ENCODE measurements around the gene CACNA1S.

Gene CACNA1S

GRCh38 chr1:201062511-201063091 is 49.6 kb downstream of the CACNA1S start:
- DNase-seq (ENCODE audit: low read depth in 3 of 3) = no peak

DNA sequence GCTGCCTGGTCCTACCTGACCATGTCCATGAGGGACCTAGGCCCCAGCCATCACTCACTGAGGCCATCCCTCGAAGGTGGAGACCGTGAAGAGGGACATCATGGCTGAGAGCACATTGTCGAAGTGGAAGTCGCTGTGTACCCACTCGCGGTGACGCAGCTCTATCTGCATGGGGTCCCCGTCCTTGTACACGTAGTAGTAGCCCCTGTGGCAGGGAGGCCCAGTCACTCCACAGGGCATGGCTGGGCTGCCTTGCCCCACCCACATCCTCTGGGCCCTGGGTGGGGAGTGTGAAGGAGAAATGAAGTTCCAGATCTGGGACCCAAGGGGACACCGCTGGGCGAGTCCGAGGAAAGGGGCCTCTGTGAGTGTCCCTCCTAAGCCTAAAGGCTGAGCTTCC is 50.3 kb downstream of the CACNA1S start:
- no peak for DNase-seq (ENCODE audit: low read depth in 3 of 3)

- DNase-seq (ENCODE audit: low read depth in 3 of 3) = no peak
These were observed 51.2 kb downstream of the CACNA1S start for GRCh38 chr1:201061049-201061448.

DNA sequence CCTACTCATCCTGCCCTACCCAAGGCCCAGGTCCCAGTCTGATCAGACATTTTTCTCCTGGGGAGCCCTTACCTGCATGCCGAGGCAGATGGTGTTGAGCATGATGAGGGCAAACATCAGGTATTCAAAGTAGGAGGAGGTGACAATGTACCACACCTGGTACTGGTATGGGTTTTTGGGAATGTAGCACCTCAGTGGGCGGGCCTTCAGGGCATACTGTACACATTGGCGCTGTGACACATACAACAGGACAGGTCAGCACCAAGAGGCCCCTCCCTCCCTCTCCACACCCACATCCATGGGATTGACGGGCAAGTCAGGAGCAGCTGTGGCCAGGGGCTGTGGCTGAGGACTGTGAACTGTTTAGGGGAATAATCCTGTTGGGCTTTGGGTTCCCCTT is 51.6 kb downstream of the CACNA1S start:
- no peak for DNase-seq (ENCODE audit: low read depth in 3 of 3)

- no peak for DNase-seq (ENCODE audit: low read depth in 3 of 3)
These were observed 52.2 kb downstream of the CACNA1S start for GRCh38 chr1:201059871-201060555.

DNA sequence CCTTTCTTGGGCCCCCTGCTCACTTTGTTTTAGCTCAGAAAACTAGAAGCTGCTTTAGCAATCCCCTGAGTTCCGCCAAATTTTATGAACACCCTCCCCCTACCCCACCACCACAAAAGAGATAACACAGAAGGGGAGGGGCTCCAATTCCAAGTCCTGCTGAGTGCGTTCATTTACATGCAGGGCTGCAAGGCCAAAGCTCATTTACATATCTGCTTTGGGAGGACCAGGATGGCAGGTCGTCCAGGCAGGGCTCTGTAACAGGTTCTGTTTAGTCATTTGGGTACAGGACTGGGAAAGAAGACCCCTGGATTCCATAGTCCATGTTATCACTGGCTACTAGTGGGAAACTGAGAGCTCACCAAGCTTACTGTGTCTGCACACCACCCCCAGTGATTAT is 52.8 kb downstream of the CACNA1S start:
- DNase-seq (ENCODE audit: low read depth in 3 of 3) = no peak

DNA sequence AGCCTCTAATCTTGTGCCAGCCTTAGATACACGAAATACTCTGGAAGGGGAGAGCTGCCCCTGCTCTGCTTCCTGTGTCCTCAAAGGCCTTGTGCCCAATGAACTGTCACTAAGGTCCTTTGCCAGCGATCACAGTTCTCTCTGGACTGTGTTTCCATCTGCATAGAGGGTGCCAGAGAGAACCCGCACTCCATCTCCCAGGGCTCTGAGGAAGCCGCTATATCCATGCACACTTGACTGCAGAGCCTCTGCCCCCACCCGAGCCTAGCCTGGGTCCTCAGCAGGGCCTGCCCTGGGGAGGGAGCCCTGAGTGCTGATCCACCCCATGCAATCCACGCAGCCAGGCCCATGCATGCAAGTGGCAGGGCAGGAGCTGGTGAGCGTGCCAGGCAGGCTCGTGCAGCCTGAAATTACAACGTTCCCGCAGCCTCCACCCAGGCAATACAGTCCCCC is 58.1 kb downstream of the CACNA1S start:
- DNase-seq (ENCODE audit: low read depth in 3 of 3) = no peak

DNA sequence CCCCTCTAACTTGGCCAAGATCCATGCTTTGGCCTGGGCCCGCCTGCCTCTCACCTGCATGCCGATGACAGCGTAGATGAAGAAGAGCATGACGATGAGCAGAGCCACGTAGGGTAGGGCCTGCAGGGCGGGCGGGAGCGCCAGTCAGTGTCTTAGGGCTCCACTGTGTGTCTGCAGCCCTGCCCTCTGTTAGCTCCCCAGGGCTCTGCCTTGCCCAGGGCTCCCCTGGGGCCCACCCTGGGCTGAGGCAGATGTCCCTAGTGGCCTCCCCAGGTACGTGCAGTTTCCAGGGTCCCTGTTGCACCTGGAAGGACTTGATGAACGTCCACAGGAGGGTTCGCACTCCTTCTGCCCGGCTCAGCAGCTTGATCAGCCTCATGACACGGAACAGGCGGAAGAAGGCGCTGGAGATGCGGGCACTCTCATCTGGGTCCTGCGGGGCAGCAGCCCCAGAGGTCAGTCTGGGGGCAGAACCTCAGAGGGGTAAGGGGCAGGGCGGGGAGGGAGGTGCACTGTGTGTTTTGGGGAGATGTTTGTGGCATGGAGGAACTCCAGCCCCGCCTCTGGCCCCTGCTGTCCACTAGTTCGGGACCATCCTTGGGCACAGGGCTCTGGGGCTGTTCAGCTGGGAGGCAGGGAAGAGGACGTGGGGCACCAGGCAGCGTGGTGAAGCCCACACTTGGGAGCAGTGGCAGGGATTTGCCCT is 58.9 kb downstream of the CACNA1S start:
- no peak for DNase-seq (ENCODE audit: low read depth in 3 of 3)

DNA sequence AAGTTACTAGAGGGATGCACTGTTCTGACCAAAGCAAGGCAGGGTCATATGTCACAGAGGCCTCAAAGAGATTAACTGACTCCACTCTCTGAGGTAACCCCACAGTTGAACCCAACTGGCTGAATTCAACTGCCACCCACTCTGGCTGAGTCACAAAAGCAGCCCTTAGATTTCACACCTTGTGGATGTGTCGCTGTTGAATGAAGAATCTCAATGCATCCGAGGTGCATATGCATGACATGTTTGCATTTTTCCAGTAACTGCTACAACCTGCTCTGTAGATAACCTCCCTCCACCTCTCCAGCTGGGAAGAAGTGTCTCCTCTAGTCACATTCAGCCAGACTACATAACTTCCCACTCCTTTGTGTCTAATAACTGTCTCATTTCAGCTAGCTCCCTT is 60.8 kb downstream of the CACNA1S start:
- no peak for DNase-seq (ENCODE audit: low read depth in 3 of 3)

DNA sequence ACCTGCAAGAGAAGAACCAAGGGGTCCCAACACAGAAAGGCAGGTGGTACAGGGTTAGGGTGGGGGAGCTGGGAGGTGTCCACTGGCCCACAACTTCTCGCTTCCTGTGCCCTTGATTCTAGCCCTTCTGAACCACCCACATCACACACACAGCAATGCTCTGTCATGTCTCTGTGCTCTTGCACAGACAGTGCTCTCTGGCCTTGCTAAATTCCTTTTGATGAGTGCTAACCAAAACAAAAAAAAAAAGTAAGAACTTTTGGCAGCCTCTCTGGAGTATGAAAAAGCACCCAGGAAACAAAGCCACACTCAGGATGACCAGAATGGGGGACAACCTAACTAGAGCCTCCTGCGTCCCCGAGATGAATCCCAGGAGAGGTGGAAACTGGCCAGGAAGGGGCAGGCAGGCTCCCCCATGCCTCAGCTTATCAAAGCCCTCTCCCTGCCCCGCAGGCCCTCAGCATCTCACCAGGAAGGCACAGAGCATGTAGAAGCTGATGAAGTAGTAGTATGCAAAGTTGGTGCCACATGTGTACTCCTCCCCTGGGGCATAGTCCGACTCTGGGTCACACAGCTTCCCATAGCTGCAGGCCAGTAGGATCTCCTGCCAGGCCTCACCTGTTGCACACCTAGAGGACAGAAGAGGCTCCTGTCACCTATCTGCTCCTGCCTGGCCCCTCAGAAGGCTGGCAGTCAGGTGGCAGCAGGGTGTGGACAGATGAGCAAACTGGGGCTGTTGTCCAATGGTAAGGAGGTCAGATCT is 61.5 kb downstream of the CACNA1S start:
- DNase-seq (ENCODE audit: low read depth in 3 of 3) = no peak

DNA sequence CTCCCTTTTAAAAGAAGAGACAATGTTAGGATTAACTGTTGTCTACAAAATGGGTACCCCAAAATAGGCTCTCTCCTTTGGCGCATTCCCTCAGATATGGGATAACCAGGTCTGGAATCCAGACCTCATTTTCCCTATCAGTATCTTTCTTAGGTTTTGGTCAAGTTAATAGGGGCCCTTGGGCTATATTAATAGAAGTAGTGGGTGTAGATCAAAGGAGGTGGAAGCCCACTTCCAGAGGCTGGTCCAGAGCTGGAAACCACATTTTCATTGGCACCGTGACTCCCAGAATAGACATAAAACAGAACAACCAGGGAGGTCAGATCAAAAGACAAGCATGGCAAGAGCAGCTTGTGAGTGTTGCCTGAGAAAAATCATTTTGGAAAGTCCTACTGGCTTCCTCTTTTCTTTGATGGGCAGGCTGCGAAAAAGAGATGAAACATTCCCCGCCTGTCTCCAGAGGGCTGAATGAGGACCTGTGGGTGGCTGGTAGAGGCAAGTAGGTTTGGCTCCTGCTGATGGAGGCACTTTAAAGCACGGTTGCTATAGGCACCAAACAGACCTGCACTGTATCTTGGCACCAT is 62.9 kb downstream of the CACNA1S start:
- DNase-seq (ENCODE audit: low read depth in 3 of 3) = no peak

- no peak for DNase-seq (ENCODE audit: low read depth in 3 of 3)
These were observed 63.7 kb downstream of the CACNA1S start for GRCh38 chr1:201048521-201048920.

GRCh38 chr1:201044119-201044518 is 68.1 kb downstream of the CACNA1S start:
- DNase-seq (ENCODE audit: low read depth in 3 of 3) = no peak

GRCh38 chr1:201042779-201043461 is 69.3 kb downstream of the CACNA1S start:
- DNase-seq (ENCODE audit: low read depth in 3 of 3) = peak in 2 of 3 donors; percentile 42 to 57

DNA sequence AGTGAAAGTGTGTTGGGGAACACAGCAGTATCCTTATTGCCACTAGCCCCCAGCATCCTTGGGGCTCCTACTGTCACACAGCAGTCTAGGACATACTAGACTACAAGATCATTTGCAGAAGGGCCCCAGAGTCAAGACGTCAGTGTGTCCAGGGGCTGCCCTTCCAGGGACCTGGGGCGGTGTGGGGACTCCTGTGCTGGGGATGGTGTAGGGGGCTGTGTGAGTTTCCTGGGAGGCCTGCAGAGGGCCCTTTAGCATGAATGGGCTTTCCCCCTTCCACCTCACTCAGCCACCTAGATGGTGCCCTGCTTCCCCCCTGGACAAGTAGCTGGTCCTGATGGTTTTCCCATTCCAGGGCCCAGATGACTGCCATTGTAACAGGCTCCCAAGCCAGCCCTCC is 71.2 kb downstream of the CACNA1S start:
- DNase-seq (ENCODE audit: low read depth in 3 of 3) = no peak

DNA sequence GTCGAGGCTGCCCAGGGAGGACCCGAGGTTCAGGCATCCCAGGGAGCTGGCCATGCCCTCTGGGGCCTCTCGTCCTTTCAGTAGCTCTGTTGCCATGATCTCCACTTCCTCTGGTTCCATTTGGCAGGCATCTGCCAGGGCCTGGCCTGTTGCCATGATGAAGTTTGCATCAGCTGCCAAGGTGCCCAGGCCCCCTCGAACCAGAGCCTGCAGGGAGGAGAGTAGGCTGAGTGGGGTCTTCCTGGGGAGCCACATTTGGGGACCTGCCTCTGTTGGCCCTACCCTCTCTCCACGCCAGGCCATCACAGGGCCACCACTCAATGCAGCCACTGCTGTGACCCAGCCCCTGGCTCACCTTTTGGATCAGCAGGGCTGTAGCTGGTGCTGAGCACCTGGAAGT is 72.3 kb downstream of the CACNA1S start:
- no peak for DNase-seq (ENCODE audit: low read depth in 3 of 3)

- no peak for DNase-seq (ENCODE audit: low read depth in 3 of 3)
These were observed 72.8 kb downstream of the CACNA1S start for GRCh38 chr1:201039418-201039817.

- no peak for DNase-seq (ENCODE audit: low read depth in 3 of 3)
These were observed 73.9 kb downstream of the CACNA1S start for GRCh38 chr1:201038186-201038876.

GRCh38 chr1:201036188-201036842 is 75.9 kb downstream of the CACNA1S start:
- DNase-seq (ENCODE audit: low read depth in 3 of 3) = no peak

GRCh38 chr1:201034671-201035070 is 77.6 kb downstream of the CACNA1S start:
- no peak for DNase-seq (ENCODE audit: low read depth in 3 of 3)
